H1 (cell line): Measurements from ENCODE around the gene SCN11A. TPM values are rescaled to one million over a fixed set of nuclear protein-coding genes. Genes with fewer than 3 reads are reported as not detected.

Source experiments
- BCL11A ChIP-seq, 2 experiments: IDR thresholded peaks; one replicate each; pipeline ENCODE4 v1.6.1; 2011; ENCODE audit warnings: low read depth in 2 of 2, low read length in 2 of 2, mild to moderate bottlenecking in 2 of 2
- EP300 ChIP-seq, 2 experiments: IDR thresholded peaks; 1 replicate in 1 of 2; 2 replicates in 1 of 2; pipeline ENCODE4 v1.6.1; 2011 to 2012; ENCODE audit warnings: low read depth in 2 of 2, low read length in 2 of 2, mild to moderate bottlenecking in 2 of 2, borderline replicate concordance in 1 of 2, inconsistent platforms in 1 of 2, moderate library complexity in 1 of 2
- RFX5 ChIP-seq: IDR thresholded peaks from 2 replicates; pipeline ENCODE4 v1.6.1; 2011; ENCODE audit warnings: low read depth, low read length, improper control_type of control experiment, borderline replicate concordance
- TAF1 ChIP-seq: IDR thresholded peaks from 2 replicates; pipeline ENCODE4 v1.6.1; 2011; ENCODE audit warnings: mild to moderate bottlenecking, low read depth, low read length
- ZNF274 ChIP-seq: IDR thresholded peaks from 2 replicates; pipeline ENCODE4 v1.7.0; 2012; ENCODE audit warnings: low read length, borderline replicate concordance; ENCODE audit errors: extremely low read depth
- polyA plus RNA-seq, 7 experiments: library from polyadenylated mRNA; depleted of rRNA in 3 of 7; stranded (reverse) in 5 of 7; unstranded in 2 of 7; fragments of >200 nt in 5 of 7; fragments of 200-250 nt in 2 of 7; gene quantifications; 1 replicate in 5 of 7; 2 replicates in 1 of 7; 4 replicates in 1 of 7; pipeline versions ENCODE4 v1.2.1 to v1.2.3, GENCODE V29; 2011 to 2013; ENCODE audit warnings: missing spikeins in 2 of 7, mixed read lengths in 2 of 7
- total RNA-seq: library from RNA; stranded (reverse); fragmentation: NEBNext Ultra II Directional; extraction: Animal tissue kit (Norgen Biotek cat#: 25700); gene quantifications from 2 replicates; pipeline ENCODE4 v1.2.1, GENCODE V29; 2021
- TF ChIP-seq, protein P1 (sequence below): IDR thresholded peaks from 2 replicates; pipeline ENCODE4 v1.6.1; 2012; ENCODE audit warnings: inconsistent platforms
- TF ChIP-seq, protein P2 (sequence below): IDR thresholded peaks from 2 replicates; pipeline ENCODE4 v1.6.1; 2012; ENCODE audit warnings: low read length, inconsistent platforms
- TF ChIP-seq, protein P3 (sequence below): IDR thresholded peaks from 2 replicates; pipeline ENCODE4 v1.6.1; 2011; ENCODE audit warnings: low read depth, mild to moderate bottlenecking, low read length; ENCODE audit not compliant: insufficient read depth

Gene SCN11A
- total and polyA plus RNA-seq, 2 of the 8 experiments (the other 6 are each of a cell fraction or from before 2014, with no cell fraction given), result 0.11 to 0.21 TPM

DNA sequence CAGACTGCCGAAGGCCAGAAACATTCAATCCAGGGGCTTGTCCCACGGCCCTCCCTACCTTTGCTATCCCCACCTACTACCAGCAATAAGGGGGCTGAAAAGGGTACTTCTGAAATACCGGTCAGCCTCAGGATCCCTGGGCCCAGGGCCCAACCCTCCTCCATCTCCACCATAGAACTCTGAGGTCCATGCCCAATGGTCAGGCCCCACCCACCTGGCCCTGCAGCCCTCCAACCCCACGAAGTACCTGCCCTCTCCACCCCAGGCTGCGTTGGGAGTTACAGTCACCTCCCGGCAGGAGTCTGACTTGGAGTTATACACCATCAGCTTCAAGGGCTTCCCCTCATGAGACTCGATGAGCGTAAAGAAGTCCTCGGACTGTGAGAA lies 48.7 kb upstream of the SCN11A start (continued):
- TF ChIP-seq, protein P1, sequence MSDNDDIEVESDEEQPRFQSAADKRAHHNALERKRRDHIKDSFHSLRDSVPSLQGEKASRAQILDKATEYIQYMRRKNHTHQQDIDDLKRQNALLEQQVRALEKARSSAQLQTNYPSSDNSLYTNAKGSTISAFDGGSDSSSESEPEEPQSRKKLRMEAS, result no peak
- TF ChIP-seq RFX5 (no peak), BCL11A (IDR thresholded peaks at IDR 0.05; ENCODE audit: low read depth in 2 of 2, low read length in 2 of 2) (no peak), EP300 (IDR thresholded peaks at IDR 0.05; ENCODE audit: borderline replicate concordance in 1 of 2, low read depth in 2 of 2, low read length in 2 of 2) (no peak), TAF1 (no peak), ZNF274 (no peak)
- TF ChIP-seq, protein P2, sequence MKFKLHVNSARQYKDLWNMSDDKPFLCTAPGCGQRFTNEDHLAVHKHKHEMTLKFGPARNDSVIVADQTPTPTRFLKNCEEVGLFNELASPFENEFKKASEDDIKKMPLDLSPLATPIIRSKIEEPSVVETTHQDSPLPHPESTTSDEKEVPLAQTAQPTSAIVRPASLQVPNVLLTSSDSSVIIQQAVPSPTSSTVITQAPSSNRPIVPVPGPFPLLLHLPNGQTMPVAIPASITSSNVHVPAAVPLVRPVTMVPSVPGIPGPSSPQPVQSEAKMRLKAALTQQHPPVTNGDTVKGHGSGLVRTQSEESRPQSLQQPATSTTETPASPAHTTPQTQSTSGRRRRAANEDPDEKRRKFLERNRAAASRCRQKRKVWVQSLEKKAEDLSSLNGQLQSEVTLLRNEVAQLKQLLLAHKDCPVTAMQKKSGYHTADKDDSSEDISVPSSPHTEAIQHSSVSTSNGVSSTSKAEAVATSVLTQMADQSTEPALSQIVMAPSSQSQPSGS, result no peak
- TF ChIP-seq, protein P3, sequence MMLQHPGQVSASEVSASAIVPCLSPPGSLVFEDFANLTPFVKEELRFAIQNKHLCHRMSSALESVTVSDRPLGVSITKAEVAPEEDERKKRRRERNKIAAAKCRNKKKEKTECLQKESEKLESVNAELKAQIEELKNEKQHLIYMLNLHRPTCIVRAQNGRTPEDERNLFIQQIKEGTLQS, result no peak
